ENCODE data around the gene PPIC. TPM values are rescaled to one million over a fixed set of nuclear protein-coding genes. Genes with fewer than 3 reads are reported as not detected.

PPIC gene
- 16.8 and 22.5 TPM in 2 replicates for total RNA-seq

DNA sequence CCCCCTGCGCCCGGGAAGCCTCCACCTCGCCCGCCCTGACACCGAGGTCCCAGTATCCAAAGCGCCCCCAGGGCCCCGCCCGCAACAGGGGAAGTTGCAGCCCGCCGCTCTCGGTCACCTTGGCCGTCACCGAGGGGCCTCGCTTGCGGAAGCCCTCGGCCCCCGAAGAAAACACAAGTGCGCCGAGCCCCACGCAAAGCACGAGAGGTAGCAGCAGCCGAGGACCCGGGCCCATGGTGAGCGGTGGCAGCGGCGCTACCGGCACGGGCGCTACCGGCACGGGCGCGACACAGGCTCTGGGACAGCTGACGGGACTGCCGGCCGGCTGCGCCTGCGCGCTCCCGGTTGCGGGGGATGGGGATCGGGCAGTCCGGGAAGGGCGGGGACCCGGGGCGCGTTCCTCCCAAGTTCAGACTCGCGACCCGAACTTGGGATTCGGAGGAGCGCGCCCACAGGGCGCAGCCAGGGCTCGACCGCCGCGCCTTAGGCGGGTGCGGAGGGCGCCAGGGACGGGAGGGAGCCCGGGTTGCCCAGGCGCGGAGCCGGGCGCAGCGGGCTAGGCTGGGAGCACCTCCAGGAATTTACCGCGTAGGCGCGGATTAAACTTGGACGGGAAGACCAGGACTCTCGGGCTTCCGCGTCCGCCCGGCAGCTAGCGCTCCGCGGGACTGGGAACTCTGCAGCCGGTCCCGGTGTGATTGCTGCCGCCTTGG lies at the start of gene PPIC:
Gene PPIC (minus strand): TSS at position 335 of the 713 bp plus-strand sequence. CDS start 100 bp downstream, at position 235.

Other genes starting within 250 kb of the PPIC start
- 17.8 and 20.3 TPM in 2 replicates for gene SNX24, start 191.1 kb downstream of the PPIC start, total RNA-seq
- gene PRDM6, start 52.5 kb upstream of the PPIC start, total RNA-seq = 2.4 and 3.1 TPM in 2 replicates

Measured in bronchus fibroblast of lung (primary cell).